Natural killer cell (primary cell): ENCODE results near the gene SMAD3. TPM values are rescaled to one million over a fixed set of nuclear protein-coding genes. Genes with fewer than 3 reads are reported as not detected.

Experiments used
- ATAC-seq, 3 donors: fragments of 150-1000 bp in 2 of 3; fragments of 200-7000 bp in 1 of 3; cut with Tn5 transposase; 1 replicate in 1 of 3; 2 replicates in 2 of 3; pipeline ENCODE4 v1.10.0; 2021; ENCODE audit warnings: mild to moderate bottlenecking in 2 of 3, moderate library complexity in 2 of 3
- DNase-seq, 2 donors: peaks; one replicate each; pipeline versions ENCODE4 v3.0.0 to v3.0.0-alpha.2; 2013 to 2021; ENCODE audit warnings: mixed read lengths in 1 of 2
- H3K27ac ChIP-seq: one replicate; pipeline ENCODE4 v1.5.1; 2013; ENCODE audit warnings: mild to moderate bottlenecking, low read length
- H3K27me3 ChIP-seq: one replicate; pipeline ENCODE4 v1.6.1; 2013; ENCODE audit warnings: low read length; ENCODE audit not compliant: control insufficient read depth, insufficient read depth
- H3K36me3 ChIP-seq: one replicate; pipeline ENCODE4 v1.6.1; 2013; ENCODE audit warnings: low read length; ENCODE audit not compliant: control insufficient read depth, insufficient read depth
- H3K4me1 ChIP-seq: one replicate; pipeline ENCODE4 v1.6.1; 2013; ENCODE audit warnings: low read length; ENCODE audit not compliant: control insufficient read depth, insufficient read depth
- H3K4me3 ChIP-seq: one replicate; pipeline ENCODE4 v1.5.1; 2013; ENCODE audit warnings: low read length
- H3K9me3 ChIP-seq: one replicate; pipeline ENCODE4 v1.6.1; 2013; ENCODE audit warnings: low read length; ENCODE audit not compliant: control insufficient read depth, insufficient read depth
- H3K27ac Mint-ChIP-seq, 2 donors: one replicate each; pipeline ENCODE4 v1.8.0; 2022; ENCODE audit warnings: mild to moderate bottlenecking in 2 of 2, mixed read lengths in 2 of 2, moderate library complexity in 1 of 2
- H3K27me3 Mint-ChIP-seq, 2 donors: one replicate each; pipeline ENCODE4 v1.8.0; 2022; ENCODE audit warnings: low read depth in 2 of 2, mixed read lengths in 2 of 2
- H3K36me3 Mint-ChIP-seq: one replicate; pipeline ENCODE4 v1.8.0; 2022; ENCODE audit warnings: mixed read lengths
- H3K4me1 Mint-ChIP-seq, 2 donors: one replicate each; pipeline ENCODE4 v1.8.0; 2022; ENCODE audit warnings: mixed read lengths in 2 of 2
- H3K4me3 Mint-ChIP-seq: one replicate; pipeline ENCODE4 v1.8.0; 2022; ENCODE audit warnings: mild to moderate bottlenecking, moderate library complexity, mixed read lengths
- H3K9me3 Mint-ChIP-seq, 2 donors: one replicate each; pipeline ENCODE4 v1.8.0; 2022; ENCODE audit warnings: mixed read lengths in 2 of 2
- CTCF ChIP-seq: fragments of 200-600 bp; IDR thresholded peaks from one replicate; pipeline ENCODE4 v1.8.0; 2022; ENCODE audit warnings: antibody characterized with exemption
- WGBS: methylation state at CpG from one replicate; pipeline ENCODE4 v1.1.7; 2013; ENCODE audit warnings: missing lambda C conversion rate; ENCODE audit not compliant: insufficient coverage; 5-methylcytosine and 5-hydroxymethylcytosine counted together
- intact Hi-C: fragments of 100-400 bp; cut with micrococcal nuclease; formaldehyde crosslinking; loops from one replicate; pipeline ENCODE4 v1.14.2; 2022
- total RNA-seq, 4 donors: library from RNA; stranded (reverse); fragments of 120-200 nt in 1 of 4; gene quantifications; one replicate each; pipeline versions ENCODE4 v1.2.3 to v1.2.4, GENCODE V29; 2013 to 2022

SMAD3 gene
- total RNA-seq, 3 donors from 2014 or later (not counting 1 experiment from before 2014, with no cell fraction given): 47.1 to 72.6 (median 63.0) TPM

DNA sequence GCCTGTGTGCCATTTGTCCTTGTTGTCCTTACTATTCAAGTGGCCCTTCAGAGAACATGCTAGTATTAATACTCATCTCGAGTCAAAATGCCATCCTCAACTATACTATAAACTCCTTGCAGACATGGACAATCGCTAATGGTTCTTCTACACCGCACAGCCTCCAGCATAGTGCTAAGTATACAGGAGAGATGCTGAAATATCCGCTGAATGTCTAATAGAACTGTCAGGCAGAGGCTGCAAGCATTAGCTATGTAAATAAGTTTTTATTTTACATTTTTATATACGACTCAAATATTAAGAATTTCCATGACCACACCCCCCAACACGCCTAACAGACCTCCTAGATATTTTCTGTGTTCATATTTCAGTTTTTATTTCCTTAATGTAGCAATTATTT, 149.7 kb downstream of the SMAD3 start:
- no peak overlapping the region for H3K4me3 Mint-ChIP-seq
- no peaks in the 10 kb centered on the region for H3K36me3 Mint-ChIP-seq
- no peak for TF ChIP-seq CTCF

DNA sequence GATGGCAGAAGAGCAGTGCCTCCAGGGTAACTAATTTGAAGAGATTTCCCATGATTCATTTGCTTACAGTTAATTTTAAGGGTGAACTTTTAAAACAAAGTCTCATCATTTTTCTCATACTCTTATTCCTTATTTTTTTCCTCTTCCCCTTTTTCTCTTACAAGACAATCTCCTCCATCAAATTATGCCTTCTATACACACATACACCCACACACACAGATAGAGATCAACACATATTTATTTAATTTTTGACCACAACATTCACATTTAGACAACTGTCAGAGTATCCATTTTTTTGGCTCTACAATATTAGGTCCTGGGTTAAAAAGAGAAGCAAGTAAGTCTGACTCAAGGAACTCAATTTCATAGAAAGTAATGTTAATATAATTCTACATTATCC, 151.5 kb downstream of the SMAD3 start:
- H3K4me1 Mint-ChIP-seq: peaks cover 0 to 12% of the 10 kb centered on the region in 2 donors
- H3K9me3 Mint-ChIP-seq: no peaks in the 10 kb centered on the region
- ATAC-seq (no peak), DNase-seq (no peak)
- no peak overlapping the region for H3K27ac Mint-ChIP-seq
- no peak overlapping the region for H3K4me3 Mint-ChIP-seq
- no peak overlapping the region for H3K4me3 ChIP-seq
- H3K27me3 Mint-ChIP-seq: no peaks in the 10 kb centered on the region
- H3K36me3 ChIP-seq: peaks cover 8% of the 10 kb centered on the region
- no peak for TF ChIP-seq CTCF
- intact Hi-C loops: no loop called here
- H3K4me1 ChIP-seq: no peaks in the 10 kb centered on the region
- H3K27ac ChIP-seq: no peak overlapping the region
- H3K9me3 ChIP-seq: no peaks in the 10 kb centered on the region
- H3K36me3 Mint-ChIP-seq: no peaks in the 10 kb centered on the region
- H3K27me3 ChIP-seq: no peaks in the 10 kb centered on the region

More for the DNA sequence above, 149.7 kb downstream of the SMAD3 start:
- WGBS: 100% methylated on average over 3 of the region's 6 CpGs
- intact Hi-C loops: no loop called here
- Mint-ChIP-seq H3K9me3 (no peaks in the 10 kb centered on the region), H3K27me3 (no peaks in the 10 kb centered on the region), H3K4me1 (peaks cover 6 to 18% of the 10 kb centered on the region in 2 donors), H3K27ac (no peak overlapping the region)
- H3K27me3 ChIP-seq: no peaks in the 10 kb centered on the region
- DNase-seq (no peak), ATAC-seq (no peak)
- no peaks in the 10 kb centered on the region for H3K4me1 ChIP-seq
- H3K36me3 ChIP-seq: peaks cover 5% of the 10 kb centered on the region
- no peaks in the 10 kb centered on the region for H3K9me3 ChIP-seq
- H3K27ac ChIP-seq: no peak overlapping the region
- no peak overlapping the region for H3K4me3 ChIP-seq

- H3K9me3 ChIP-seq: no peaks in the 10 kb centered on the region
- H3K27ac Mint-ChIP-seq: peak overlapping the region in 1 of 2 donors; percentile 15
- no peaks in the 10 kb centered on the region for H3K27me3 Mint-ChIP-seq
- H3K36me3 ChIP-seq: peaks cover 8% of the 10 kb centered on the region
- H3K9me3 Mint-ChIP-seq: no peaks in the 10 kb centered on the region
- intact Hi-C loops: no loop called here
- no peak overlapping the region for H3K4me3 Mint-ChIP-seq
- H3K4me1 ChIP-seq: no peaks in the 10 kb centered on the region
- H3K4me1 Mint-ChIP-seq: peaks cover 0 to 12% of the 10 kb centered on the region in 2 donors
- H3K4me3 ChIP-seq: no peak overlapping the region
- no peak for TF ChIP-seq CTCF
- H3K27ac ChIP-seq: no peak overlapping the region
- H3K36me3 Mint-ChIP-seq: no peaks in the 10 kb centered on the region
- no peaks in the 10 kb centered on the region for H3K27me3 ChIP-seq
- no peak for ATAC-seq
- no peak for DNase-seq
Measured at GRCh38 chr15:67218428-67218827, 153.0 kb downstream of the SMAD3 start.

- Mint-ChIP-seq H3K4me3 (no peak overlapping the region), H3K27me3 (no peaks in the 10 kb centered on the region), H3K9me3 (no peaks in the 10 kb centered on the region), H3K27ac (no peak overlapping the region), H3K4me1 (peaks cover 0 to 12% of the 10 kb centered on the region in 2 donors), H3K36me3 (no peaks in the 10 kb centered on the region)
- no peak for DNase-seq
- Histone ChIP-seq H3K4me3 (no peak overlapping the region), H3K27me3 (no peaks in the 10 kb centered on the region), H3K36me3 (peaks cover 8% of the 10 kb centered on the region), H3K27ac (no peak overlapping the region), H3K9me3 (no peaks in the 10 kb centered on the region), H3K4me1 (no peaks in the 10 kb centered on the region)
- WGBS: 100% methylated on average over 2 of the region's 2 CpGs
- ATAC-seq: no peak
- no peak for TF ChIP-seq CTCF
- intact Hi-C loops: no loop called here
Measured at GRCh38 chr15:67219288-67219687, 153.9 kb downstream of the SMAD3 start.
